Panc1 (cell line): ENCODE measurements around the gene TTC9B.

Experiments used
- CTCF ChIP-seq: fragments of 450-650 bp; IDR thresholded peaks from 2 replicates; pipeline ENCODE4 v1.5.1; 2017; ENCODE audit warnings: mild to moderate bottlenecking
- POLR2AphosphoS5 ChIP-seq: IDR thresholded peaks from 2 replicates; pipeline ENCODE4 v1.6.1; 2012; ENCODE audit warnings: mild to moderate bottlenecking, low read depth, low read length, moderate library complexity

- no peak for TF ChIP-seq CTCF
- TF ChIP-seq POLR2AphosphoS5: no peak
Observed at GRCh38 chr19:40251244-40251643, 33.1 kb upstream of the TTC9B start.
